WERI-Rb-1 (cell line): Measurements from ENCODE around the gene FTL.

Source experiments
- DNase-seq: peaks from one replicate; pipeline ENCODE4 v3.0.0-alpha.2; 2020
- H3K27ac ChIP-seq: fragments of 250-450 bp; sonication (Bioruptor Pico); 2 replicates; pipeline ENCODE4 v1.5.1; 2020; ENCODE audit warnings: mild to moderate bottlenecking, moderate library complexity
- H3K27me3 ChIP-seq: fragments of 250-450 bp; sonication (Bioruptor Pico); 2 replicates; pipeline ENCODE4 v1.5.1; 2021; ENCODE audit warnings: mild to moderate bottlenecking, low read depth, moderate library complexity; ENCODE audit not compliant: insufficient read depth, severe bottlenecking
- H3K36me3 ChIP-seq: fragments of 250-450 bp; sonication (Bioruptor Pico); 2 replicates; pipeline ENCODE4 v1.5.1; 2020; ENCODE audit warnings: mild to moderate bottlenecking, moderate library complexity
- H3K4me3 ChIP-seq: 2 replicates; pipeline ENCODE4 v1.5.1; 2011; ENCODE audit warnings: low read depth, mild to moderate bottlenecking, control low read depth, low read length
- H3K9me3 ChIP-seq: fragments of 250-450 bp; sonication (Bioruptor Pico); 2 replicates; pipeline ENCODE4 v1.5.1; 2021; ENCODE audit warnings: mild to moderate bottlenecking, moderate library complexity; ENCODE audit not compliant: severe bottlenecking
- TF ChIP-seq, protein P1 (sequence below): IDR thresholded peaks from 2 replicates; pipeline ENCODE4 v1.5.1; 2011; ENCODE audit warnings: low read depth, mild to moderate bottlenecking, control low read depth, inconsistent platforms, low read length

FTL gene

DNA sequence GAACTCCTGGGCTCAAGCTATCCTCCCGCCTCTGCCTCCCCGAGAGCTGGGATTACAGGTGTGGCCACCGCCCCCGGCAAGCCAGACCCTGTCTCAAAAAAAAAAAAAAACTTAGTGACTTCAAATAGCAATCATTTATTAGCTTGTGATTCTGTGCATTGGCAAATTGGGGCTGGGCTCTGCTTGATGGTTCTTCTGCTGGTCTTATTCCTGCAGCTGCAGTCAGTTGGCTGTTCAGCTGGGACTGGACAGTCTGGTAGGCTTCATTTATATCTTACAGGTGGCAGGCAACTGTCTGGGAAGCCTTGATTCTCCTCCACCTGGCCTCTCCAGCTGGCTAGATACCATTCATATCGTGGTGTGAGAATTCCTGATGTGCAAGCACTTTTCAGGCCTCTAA, 24.2 kb upstream of the FTL start:
- H3K27ac ChIP-seq: no peak overlapping the region
- TF ChIP-seq, protein P1, sequence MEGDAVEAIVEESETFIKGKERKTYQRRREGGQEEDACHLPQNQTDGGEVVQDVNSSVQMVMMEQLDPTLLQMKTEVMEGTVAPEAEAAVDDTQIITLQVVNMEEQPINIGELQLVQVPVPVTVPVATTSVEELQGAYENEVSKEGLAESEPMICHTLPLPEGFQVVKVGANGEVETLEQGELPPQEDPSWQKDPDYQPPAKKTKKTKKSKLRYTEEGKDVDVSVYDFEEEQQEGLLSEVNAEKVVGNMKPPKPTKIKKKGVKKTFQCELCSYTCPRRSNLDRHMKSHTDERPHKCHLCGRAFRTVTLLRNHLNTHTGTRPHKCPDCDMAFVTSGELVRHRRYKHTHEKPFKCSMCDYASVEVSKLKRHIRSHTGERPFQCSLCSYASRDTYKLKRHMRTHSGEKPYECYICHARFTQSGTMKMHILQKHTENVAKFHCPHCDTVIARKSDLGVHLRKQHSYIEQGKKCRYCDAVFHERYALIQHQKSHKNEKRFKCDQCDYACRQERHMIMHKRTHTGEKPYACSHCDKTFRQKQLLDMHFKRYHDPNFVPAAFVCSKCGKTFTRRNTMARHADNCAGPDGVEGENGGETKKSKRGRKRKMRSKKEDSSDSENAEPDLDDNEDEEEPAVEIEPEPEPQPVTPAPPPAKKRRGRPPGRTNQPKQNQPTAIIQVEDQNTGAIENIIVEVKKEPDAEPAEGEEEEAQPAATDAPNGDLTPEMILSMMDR: no peak
- H3K9me3 ChIP-seq: no peaks in the 10 kb centered on the region
- peaks cover 4% of the 10 kb centered on the region for H3K36me3 ChIP-seq
- no peaks in the 10 kb centered on the region for H3K27me3 ChIP-seq
- H3K4me3 ChIP-seq: no peak overlapping the region
- DNase-seq: no peak

DNA sequence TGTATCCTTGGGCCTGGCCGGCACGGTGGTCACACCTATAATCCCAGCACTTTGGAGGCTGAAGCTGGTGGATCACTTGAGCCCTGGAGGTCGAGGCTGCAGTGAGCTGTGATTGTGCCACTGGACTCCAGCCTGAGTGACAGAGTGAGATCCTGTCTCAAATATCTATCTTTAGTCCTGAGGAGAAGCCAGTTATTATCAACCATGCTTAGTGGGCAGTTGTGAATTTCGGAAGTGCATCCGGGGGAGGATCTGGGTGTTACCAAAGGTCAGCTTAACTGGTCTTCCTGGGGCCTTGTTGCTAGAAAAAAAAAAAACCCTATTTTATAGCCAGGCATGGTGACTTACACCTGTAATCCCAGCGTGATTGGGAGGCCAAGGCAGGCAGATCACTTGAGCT, 22.0 kb upstream of the FTL start:
- Histone ChIP-seq H3K27me3 (no peaks in the 10 kb centered on the region), H3K36me3 (peaks cover 4% of the 10 kb centered on the region), H3K4me3 (no peak overlapping the region), H3K9me3 (peaks cover 10% of the 10 kb centered on the region), H3K27ac (no peak overlapping the region)
- TF ChIP-seq, protein P1: no peak
- DNase-seq: no peak

DNA sequence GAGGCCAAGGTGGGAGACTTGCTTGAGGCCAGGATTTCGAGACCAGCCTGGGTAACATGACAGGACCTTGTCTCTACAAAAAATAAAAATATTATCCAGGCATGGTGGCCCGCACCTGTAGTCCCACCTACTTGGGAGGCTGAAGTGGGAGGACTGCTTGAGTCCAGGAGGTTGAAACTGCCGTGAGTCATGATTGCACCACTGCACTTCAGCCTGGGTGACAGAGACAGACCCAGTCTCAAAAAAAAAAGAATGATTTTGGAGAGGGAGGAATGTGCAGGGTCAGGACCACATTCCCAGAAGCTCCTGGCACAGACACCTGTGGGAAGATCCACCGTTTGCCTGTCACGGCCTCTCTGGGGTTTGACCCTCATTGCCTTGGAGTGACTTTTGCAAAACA, 19.7 kb upstream of the FTL start:
- H3K9me3 ChIP-seq: peaks cover 16% of the 10 kb centered on the region
- TF ChIP-seq, protein P1: no peak
- no peak overlapping the region for H3K4me3 ChIP-seq
- no peaks in the 10 kb centered on the region for H3K27me3 ChIP-seq
- no peak for DNase-seq
- no peak overlapping the region for H3K27ac ChIP-seq
- peaks cover 4% of the 10 kb centered on the region for H3K36me3 ChIP-seq

DNA sequence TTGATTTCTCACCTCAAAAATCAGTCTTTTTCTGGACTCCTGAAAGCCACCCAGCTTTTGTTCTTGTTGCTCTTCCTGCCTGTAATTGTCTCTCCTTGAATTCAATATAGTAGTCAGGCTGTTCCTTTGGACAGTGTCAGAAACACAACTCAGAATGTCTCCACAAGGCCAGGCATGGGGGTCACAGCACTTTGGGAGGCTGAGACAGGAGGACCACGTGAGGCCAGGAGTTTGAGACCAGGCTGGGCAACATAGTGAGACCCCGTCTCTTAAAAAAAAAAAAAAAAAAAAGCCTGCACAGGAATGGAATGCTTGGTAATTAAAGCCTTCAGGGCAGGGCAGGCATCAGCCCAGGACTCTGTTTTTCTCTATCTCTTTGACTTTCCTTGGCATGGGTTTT, 19.3 kb upstream of the FTL start:
- Histone ChIP-seq H3K36me3 (peaks cover 3% of the 10 kb centered on the region), H3K4me3 (no peak overlapping the region), H3K27me3 (no peaks in the 10 kb centered on the region), H3K9me3 (peaks cover 16% of the 10 kb centered on the region), H3K27ac (no peak overlapping the region)
- TF ChIP-seq, protein P1: no peak
- DNase-seq: no peak

DNA sequence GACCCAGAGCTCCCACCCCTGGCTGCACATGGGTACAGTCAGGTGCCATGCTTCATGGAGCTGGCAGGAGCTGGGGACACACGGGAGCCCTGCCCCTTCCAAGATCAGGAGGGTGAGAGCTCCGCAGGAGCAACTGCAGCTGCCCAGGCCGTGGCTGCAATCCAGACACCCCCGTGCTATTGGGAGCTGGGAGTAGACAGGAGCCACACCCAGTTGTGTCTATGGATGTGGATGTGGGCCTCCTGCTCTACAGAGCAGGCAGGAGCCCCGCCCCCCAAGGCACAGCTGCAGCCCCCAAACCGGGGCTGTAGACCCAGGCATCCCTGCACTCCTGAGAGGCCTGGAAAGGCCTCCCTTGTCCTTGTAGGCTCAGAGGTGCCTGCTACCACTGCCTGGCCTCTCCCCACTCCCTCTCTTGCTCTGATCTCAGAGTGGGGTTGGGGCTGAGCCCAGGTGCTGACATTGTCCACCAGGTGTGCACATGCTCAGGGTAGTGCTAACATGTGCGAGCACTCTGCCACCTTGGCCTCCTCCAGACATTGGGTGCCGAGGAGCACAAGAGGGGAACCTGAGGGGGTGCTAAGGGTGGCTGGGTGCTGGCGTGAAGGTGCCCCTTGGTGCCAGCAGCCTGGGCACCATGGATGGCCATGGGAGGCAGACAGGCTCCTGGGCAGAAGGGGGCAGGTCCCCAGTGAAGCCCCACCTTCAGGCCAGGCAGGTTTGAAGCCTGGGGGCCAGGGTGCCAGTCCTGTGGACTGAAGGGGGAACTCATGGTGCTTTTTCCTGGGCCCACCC, 18.4 kb upstream of the FTL start:
- H3K36me3 ChIP-seq: no peaks in the 10 kb centered on the region; the same call in 1 of the 2 replicates
- no peaks in the 10 kb centered on the region for H3K27me3 ChIP-seq
- TF ChIP-seq, protein P1: no peak
- no peak overlapping the region for H3K4me3 ChIP-seq
- H3K9me3 ChIP-seq: peaks cover 16% of the 10 kb centered on the region
- no peak for DNase-seq
- no peak overlapping the region for H3K27ac ChIP-seq

DNA sequence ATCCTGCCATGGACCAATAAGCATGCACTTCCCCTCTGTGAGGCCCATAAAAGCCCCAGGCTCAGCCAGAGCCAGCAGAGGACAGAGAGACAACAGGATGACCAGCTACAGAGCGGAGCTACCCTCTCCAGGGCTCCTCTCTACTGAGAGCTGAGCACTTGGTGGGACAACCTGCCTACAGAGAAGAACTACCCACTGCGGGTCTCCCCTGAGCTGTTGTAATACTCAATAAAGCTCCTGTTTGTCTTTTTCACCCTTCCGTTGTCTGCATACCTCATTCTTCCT, 17.9 kb upstream of the FTL start:
- no peak overlapping the region for H3K27ac ChIP-seq
- no peaks in the 10 kb centered on the region for H3K36me3 ChIP-seq
- H3K27me3 ChIP-seq: no peaks in the 10 kb centered on the region
- TF ChIP-seq, protein P1: no peak
- peaks cover 16% of the 10 kb centered on the region for H3K9me3 ChIP-seq
- H3K4me3 ChIP-seq: no peak overlapping the region
- no peak for DNase-seq
